Breast epithelium (tissue), 3 donors: Measurements from ENCODE around the gene KRT7.

Experiments used
- POLR2A ChIP-seq: fragments of 450-650 bp; IDR thresholded peaks from one replicate; pipeline ENCODE4 v1.6.1; 2016; ENCODE audit warnings: antibody characterized with exemption, mild to moderate bottlenecking, moderate library complexity
- TF ChIP-seq, protein P1 (sequence below), 3 donors: fragments of 450-650 bp; IDR thresholded peaks; one replicate each; pipeline ENCODE4 v1.5.1; 2016 to 2017; ENCODE audit warnings: antibody characterized with exemption in 3 of 3, mild to moderate bottlenecking in 3 of 3, moderate library complexity in 3 of 3

DNA sequence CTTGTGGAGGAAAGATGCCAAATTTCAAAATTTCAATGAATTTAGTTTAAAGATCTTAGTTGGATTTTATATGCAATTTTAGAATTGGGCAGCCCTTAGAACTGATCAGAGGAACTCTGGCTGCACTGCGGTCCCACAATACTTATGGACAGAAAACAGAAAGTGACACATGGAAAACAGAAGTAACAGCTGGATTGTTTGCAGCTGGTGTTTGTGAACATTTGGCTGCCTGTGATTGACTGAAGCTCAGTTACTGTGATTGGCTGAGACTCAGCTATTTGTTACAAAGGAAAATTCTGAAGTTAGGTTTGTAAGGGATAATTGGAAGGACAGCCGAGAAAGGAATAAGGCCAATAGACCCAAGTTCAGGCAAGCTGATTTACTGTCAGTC is 31.4 kb downstream of the KRT7 start:
- no peak for TF ChIP-seq POLR2A
- TF ChIP-seq, protein P1, sequence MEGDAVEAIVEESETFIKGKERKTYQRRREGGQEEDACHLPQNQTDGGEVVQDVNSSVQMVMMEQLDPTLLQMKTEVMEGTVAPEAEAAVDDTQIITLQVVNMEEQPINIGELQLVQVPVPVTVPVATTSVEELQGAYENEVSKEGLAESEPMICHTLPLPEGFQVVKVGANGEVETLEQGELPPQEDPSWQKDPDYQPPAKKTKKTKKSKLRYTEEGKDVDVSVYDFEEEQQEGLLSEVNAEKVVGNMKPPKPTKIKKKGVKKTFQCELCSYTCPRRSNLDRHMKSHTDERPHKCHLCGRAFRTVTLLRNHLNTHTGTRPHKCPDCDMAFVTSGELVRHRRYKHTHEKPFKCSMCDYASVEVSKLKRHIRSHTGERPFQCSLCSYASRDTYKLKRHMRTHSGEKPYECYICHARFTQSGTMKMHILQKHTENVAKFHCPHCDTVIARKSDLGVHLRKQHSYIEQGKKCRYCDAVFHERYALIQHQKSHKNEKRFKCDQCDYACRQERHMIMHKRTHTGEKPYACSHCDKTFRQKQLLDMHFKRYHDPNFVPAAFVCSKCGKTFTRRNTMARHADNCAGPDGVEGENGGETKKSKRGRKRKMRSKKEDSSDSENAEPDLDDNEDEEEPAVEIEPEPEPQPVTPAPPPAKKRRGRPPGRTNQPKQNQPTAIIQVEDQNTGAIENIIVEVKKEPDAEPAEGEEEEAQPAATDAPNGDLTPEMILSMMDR (IDR thresholded peaks at IDR 0.05) = no peak
